Mesothelial cell of epicardium (in vitro differentiated cells): ENCODE results near the gene LY6G5B. TPM values are rescaled to one million over a fixed set of nuclear protein-coding genes. Genes with fewer than 3 reads are reported as not detected.

ENCODE experiments used
- DNase-seq, 2 experiments: peaks; one replicate each; pipeline ENCODE4 v3.0.0; 2021; ENCODE audit warnings: low spot score in 2 of 2; ENCODE audit not compliant: unreplicated experiment in 2 of 2
- H3K27ac Mint-ChIP-seq: 2 replicates; pipeline ENCODE4 v1.8.0; 2021; ENCODE audit warnings: mixed read lengths
- H3K27me3 Mint-ChIP-seq: 2 replicates; pipeline ENCODE4 v1.8.0; 2021; ENCODE audit warnings: low read depth, mixed read lengths
- H3K36me3 Mint-ChIP-seq: 2 replicates; pipeline ENCODE4 v1.8.0; 2021; ENCODE audit warnings: mixed read lengths
- H3K4me1 Mint-ChIP-seq: 2 replicates; pipeline ENCODE4 v1.8.0; 2021; ENCODE audit warnings: mixed read lengths
- H3K4me3 Mint-ChIP-seq: 2 replicates; pipeline ENCODE4 v1.8.0; 2021; ENCODE audit warnings: mild to moderate bottlenecking, moderate library complexity, mixed read lengths
- H3K9me3 Mint-ChIP-seq: 2 replicates; pipeline ENCODE4 v1.8.0; 2021; ENCODE audit warnings: mixed read lengths
- total RNA-seq: library from RNA; stranded (reverse); gene quantifications from 3 replicates; pipeline ENCODE4 v1.2.1, GENCODE V29; 2021
- TF ChIP-seq, protein P1 (sequence below): fragments of 200-600 bp; sonication (generic); IDR thresholded peaks from one replicate; pipeline ENCODE4 v1.5.0; 2021; ENCODE audit warnings: antibody characterized with exemption; ENCODE audit not compliant: unreplicated experiment

LY6G5B gene
- total RNA-seq, 1 donor from 2014 or later, result 36.5 TPM

DNA sequence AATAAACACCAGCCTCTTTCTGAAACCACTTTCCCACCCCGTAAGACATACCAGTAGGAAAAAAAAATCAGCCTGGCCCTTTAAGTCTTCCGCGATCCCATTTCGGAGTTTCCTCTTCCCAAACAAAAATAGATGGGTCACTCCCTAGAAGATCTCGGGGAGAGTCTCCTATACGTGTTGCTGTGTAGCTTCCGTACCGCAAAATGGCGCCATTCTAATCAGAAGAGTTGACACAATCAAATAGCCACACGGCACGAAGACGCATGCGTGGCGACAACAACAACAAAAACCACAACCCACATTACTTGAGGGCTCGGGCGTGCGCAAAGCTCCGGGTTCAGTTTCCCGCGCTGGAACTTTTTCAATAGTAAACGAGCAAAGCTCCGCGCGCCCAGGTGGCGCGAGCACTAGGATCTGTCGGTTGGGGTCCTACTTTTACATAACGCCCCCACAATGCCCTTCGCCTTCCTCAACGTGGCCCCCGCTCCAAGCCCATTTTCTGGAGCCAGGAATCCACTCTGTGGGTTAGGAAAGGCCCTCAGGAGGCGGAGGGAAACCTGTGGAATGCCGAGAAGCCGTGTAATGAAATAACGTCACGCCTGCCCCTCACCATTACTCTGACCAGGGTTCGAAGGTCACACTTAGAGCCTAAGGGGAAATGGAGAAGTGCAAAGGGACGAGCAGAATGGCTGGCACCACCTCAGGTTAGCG lies 4.8 kb upstream of the LY6G5B start, which contains the start of gene GPANK1:
GPANK1 (minus strand) TSS at position 208 of the 711 bp plus-strand sequence. CDS start 519 bp downstream, outside the sequence.
- Mint-ChIP-seq H3K9me3 (no peaks in the 10 kb centered on the region), H3K27ac (peak within 1 kb of the TSS; percentile 95), H3K27me3 (no peaks in the 10 kb centered on the region), H3K4me1 (peaks cover 50% of the 10 kb centered on the region), H3K36me3 (peaks cover 13% of the 10 kb centered on the region), H3K4me3 (peak within 1 kb of the TSS; percentile 86)
- TF ChIP-seq, protein P1, sequence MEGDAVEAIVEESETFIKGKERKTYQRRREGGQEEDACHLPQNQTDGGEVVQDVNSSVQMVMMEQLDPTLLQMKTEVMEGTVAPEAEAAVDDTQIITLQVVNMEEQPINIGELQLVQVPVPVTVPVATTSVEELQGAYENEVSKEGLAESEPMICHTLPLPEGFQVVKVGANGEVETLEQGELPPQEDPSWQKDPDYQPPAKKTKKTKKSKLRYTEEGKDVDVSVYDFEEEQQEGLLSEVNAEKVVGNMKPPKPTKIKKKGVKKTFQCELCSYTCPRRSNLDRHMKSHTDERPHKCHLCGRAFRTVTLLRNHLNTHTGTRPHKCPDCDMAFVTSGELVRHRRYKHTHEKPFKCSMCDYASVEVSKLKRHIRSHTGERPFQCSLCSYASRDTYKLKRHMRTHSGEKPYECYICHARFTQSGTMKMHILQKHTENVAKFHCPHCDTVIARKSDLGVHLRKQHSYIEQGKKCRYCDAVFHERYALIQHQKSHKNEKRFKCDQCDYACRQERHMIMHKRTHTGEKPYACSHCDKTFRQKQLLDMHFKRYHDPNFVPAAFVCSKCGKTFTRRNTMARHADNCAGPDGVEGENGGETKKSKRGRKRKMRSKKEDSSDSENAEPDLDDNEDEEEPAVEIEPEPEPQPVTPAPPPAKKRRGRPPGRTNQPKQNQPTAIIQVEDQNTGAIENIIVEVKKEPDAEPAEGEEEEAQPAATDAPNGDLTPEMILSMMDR, result no peak
- peak; percentile 61 to 82 for DNase-seq

DNA sequence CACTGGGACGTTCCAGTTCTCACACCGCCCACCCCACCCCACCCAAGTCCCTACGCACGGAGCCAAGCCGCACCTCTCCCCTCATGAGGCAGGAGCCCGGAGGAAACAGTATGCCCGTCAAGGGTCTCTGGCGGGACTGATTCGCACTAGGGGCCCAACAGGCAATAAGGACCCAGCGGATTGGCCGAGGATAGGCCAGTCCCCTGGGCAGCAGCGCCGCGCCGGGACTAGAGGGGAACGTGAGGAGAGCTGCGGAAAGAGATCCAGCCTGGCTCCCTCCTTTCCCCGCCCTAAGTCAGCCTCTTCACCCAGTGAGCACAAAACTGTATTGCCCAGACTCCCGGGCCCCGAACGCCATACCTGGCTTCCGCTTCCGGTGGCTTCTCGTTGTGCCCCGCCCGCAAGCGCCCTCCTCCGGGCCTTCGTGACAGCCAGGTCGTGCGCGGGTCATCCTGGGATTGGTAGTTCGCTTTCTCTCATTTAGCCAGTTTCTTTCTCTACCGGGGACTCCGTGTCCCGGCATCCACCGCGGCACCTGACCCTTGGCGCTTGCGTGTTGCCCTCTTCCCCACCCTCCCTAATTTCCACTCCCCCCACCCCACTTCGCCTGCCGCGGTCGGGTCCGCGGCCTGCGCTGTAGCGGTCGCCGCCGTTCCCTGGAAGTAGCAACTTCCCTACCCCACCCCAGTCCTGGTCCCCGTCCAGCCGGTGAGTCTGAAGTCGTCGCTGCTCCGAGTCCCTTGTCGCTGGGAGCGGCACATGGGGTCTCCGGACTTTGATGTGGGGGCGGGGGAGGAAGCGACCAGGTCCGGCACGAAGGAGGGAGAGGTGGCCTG lies 4.1 kb upstream of the LY6G5B start, which contains the start of gene CSNK2B:
CSNK2B (plus strand) TSS at position 580 of the 836 bp plus-strand sequence. CDS start 752 bp downstream, outside the sequence.
- DNase-seq, result peak; percentile 89 to 93
- no peaks in the 10 kb centered on the region for H3K27me3 Mint-ChIP-seq
- H3K4me1 Mint-ChIP-seq, result peaks cover 47% of the 10 kb centered on the region
- peak within 1 kb of the TSS; percentile 86 for H3K4me3 Mint-ChIP-seq
- H3K27ac Mint-ChIP-seq, result peak within 1 kb of the TSS; percentile 95
- H3K9me3 Mint-ChIP-seq, result no peaks in the 10 kb centered on the region
- TF ChIP-seq, protein P1, result no peak
- H3K36me3 Mint-ChIP-seq, result peaks cover 18% of the 10 kb centered on the region

DNA sequence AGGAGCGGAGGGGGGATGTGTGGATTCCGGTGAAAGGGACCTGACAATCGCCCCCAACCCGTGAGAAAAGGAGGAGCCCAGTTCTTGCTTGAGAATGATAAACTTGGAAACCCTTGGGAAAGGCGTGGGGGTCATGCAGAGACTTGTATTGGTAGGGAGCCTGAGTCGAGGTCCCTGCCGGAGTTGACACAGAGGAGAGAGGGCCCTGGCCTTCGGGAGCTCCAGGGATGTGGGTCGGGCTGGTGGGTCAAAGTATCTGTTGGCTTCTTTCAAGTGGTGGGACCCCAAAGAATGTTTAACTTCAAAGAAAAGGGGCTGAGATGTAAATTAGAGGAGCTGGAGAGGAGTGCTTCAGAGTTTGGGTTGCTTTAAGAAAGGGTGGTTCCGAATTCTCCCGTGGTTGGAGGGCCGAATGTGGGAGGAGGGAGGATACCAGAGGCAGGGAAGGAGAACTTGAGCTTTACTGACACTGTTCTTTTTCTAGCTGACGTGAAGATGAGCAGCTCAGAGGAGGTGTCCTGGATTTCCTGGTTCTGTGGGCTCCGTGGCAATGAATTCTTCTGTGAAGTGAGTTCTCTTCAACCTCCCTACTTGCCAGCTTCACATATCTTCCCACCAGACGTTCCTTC lies 3.3 kb upstream of the LY6G5B start:
- peaks cover 18% of the 10 kb centered on the region for H3K36me3 Mint-ChIP-seq
- peaks cover 41% of the 10 kb centered on the region for H3K4me1 Mint-ChIP-seq
- TF ChIP-seq, protein P1, result no peak
- DNase-seq, result no peak
- H3K27me3 Mint-ChIP-seq, result no peaks in the 10 kb centered on the region
- H3K27ac Mint-ChIP-seq, result peak overlapping the region; percentile 95
- peak overlapping the region; percentile 86 for H3K4me3 Mint-ChIP-seq
- no peaks in the 10 kb centered on the region for H3K9me3 Mint-ChIP-seq

DNA sequence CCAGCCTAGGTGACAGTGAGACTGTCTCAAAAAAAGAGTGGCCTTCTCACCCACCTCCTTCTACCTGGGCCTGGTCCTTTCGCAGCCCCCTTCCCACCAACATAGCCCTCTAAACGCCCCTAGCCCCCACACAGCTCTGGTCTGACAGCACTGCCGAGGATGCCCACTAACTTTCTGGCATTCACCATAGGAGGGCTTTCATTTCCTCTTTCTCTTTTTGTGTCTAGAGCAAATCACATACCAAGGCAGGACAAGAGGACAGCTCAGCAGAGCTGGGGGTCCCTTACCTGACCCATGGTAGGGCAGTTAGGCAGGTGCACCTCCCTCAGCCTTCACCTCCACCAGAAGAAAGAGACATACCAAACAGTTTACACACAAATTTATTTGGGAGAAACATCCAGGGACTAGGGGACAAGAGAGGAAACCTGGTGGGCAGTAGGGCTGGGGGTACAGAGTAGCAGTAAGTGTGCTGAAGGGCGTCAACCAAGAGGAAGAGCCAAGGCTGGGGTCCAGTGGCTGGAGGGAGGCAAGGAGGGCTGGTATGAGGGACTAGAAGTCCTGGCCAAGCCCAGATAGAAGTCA lies 6.6 kb downstream of the LY6G5B start:
- Mint-ChIP-seq H3K27ac (no peak overlapping the region), H3K4me1 (peaks cover 11% of the 10 kb centered on the region), H3K4me3 (no peak overlapping the region), H3K36me3 (peaks cover 11% of the 10 kb centered on the region), H3K9me3 (no peaks in the 10 kb centered on the region), H3K27me3 (no peaks in the 10 kb centered on the region)
- TF ChIP-seq, protein P1, result no peak
- no peak for DNase-seq

DNA sequence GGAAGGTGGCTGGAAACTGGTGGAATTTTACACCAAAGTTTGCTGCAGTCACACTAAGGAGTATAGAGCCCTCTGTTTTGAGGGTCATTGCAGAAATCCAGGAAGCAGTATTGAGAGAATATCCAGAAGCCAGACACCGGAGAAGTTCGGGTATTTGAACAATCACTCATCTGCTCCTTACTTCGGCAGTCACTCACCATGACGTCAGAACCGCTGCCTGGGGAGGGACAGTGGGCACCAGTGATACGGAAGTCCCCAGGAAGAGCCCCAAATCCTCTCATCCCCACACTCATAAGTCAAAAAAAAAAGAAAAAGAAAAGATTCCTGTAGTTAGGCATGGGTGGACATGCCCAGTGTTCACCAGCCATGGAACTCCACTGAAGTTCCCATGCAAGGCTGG lies 7.1 kb downstream of the LY6G5B start:
- no peak for DNase-seq
- peaks cover 8% of the 10 kb centered on the region for H3K36me3 Mint-ChIP-seq
- H3K27me3 Mint-ChIP-seq, result no peaks in the 10 kb centered on the region
- H3K27ac Mint-ChIP-seq, result no peak overlapping the region
- TF ChIP-seq, protein P1, result no peak
- no peaks in the 10 kb centered on the region for H3K9me3 Mint-ChIP-seq
- H3K4me3 Mint-ChIP-seq, result no peak overlapping the region
- H3K4me1 Mint-ChIP-seq, result peaks cover 14% of the 10 kb centered on the region
